H1 (cell line): ENCODE measurements around the gene ANGPTL4. TPM values are rescaled to one million over a fixed set of nuclear protein-coding genes. Genes with fewer than 3 reads are reported as not detected.

Experiments used
- CTCF ChIA-PET: fragments of 300-600 bp; sonication (Branson Sonifier 250); formaldehyde crosslinking; loops from one replicate; lab custom pipeline; 2021; ENCODE audit not compliant: partially characterized antibody; lab: Charles Lee
- POLR2A ChIA-PET: fragments of 300-600 bp; sonication (Branson Sonifier 250); formaldehyde crosslinking; loops from one replicate; lab custom pipeline; 2021; ENCODE audit warnings: inconsistent platforms; ENCODE audit not compliant: partially characterized antibody; lab: Charles Lee
- DNase-seq, 2 experiments: peaks; one replicate each; pipeline versions ENCODE4 v3.0.0 to v3.0.0-alpha.2; 2010 to 2022; ENCODE audit warnings: low spot score in 2 of 2, low read depth in 1 of 2, mixed read lengths in 1 of 2
- FAIRE-seq: peaks from 2 replicates; lab custom pipeline; 2011; peaks lifted over from hg19 to GRCh38; lab: Jason Lieb, UNC
- H2AFZ ChIP-seq: 2 replicates; pipeline ENCODE4 v1.8.1; 2012; ENCODE audit warnings: low read length, inconsistent platforms
- H2AK5ac ChIP-seq: 2 replicates; pipeline ENCODE4 v1.6.1; 2013; ENCODE audit warnings: low read depth, low read length
- H2BK120ac ChIP-seq: replicated peaks from 2 replicates; pipeline ENCODE3; 2013; ENCODE audit warnings: low read depth, low read length, inconsistent platforms
- H2BK12ac ChIP-seq: 2 replicates; pipeline ENCODE4 v1.6.1; 2013; ENCODE audit warnings: low read depth, low read length
- H2BK15ac ChIP-seq: 2 replicates; pipeline ENCODE4 v1.6.1; 2013; ENCODE audit warnings: low read length
- H2BK20ac ChIP-seq: 2 replicates; pipeline ENCODE4 v1.6.1; 2013; ENCODE audit warnings: low read length
- H2BK5ac ChIP-seq: 2 replicates; pipeline ENCODE4 v1.6.1; 2013; ENCODE audit warnings: low read depth, low read length
- H3K14ac ChIP-seq: 2 replicates; pipeline ENCODE4 v1.6.1; 2013; ENCODE audit warnings: inconsistent platforms; ENCODE audit not compliant: insufficient read length
- H3K18ac ChIP-seq: 2 replicates; pipeline ENCODE4 v1.6.1; 2013; ENCODE audit warnings: low read length; ENCODE audit errors: extremely low read depth
- H3K23ac ChIP-seq: 2 replicates; pipeline ENCODE4 v1.6.1; 2013; ENCODE audit warnings: inconsistent platforms; ENCODE audit not compliant: insufficient read length
- H3K23me2 ChIP-seq: 2 replicates; pipeline ENCODE4 v1.6.1; 2013; ENCODE audit warnings: low read depth, low read length
- H3K27ac ChIP-seq: 2 replicates; pipeline ENCODE4 v1.6.1; 2011; ENCODE audit warnings: low read depth, low read length, inconsistent platforms
- H3K27me3 ChIP-seq, 4 experiments: replicated peaks in 1 of 4; 1 replicate in 1 of 4; 2 replicates in 3 of 4; pipeline versions ENCODE4 v1.6.1 to v1.8.1; 2011 to 2013; ENCODE audit warnings: low read length in 3 of 4, mild to moderate bottlenecking in 3 of 4, inconsistent platforms in 2 of 4, mixed read lengths in 2 of 4, moderate library complexity in 1 of 4; ENCODE audit not compliant: control insufficient read depth in 3 of 4, insufficient read depth in 3 of 4; ENCODE audit errors: extremely low read depth in 1 of 4
- H3K36me3 ChIP-seq, 4 experiments: 2 replicates each; pipeline versions ENCODE4 v1.6.1 to v1.8.1; 2011 to 2013; ENCODE audit warnings: mild to moderate bottlenecking in 4 of 4, low read length in 3 of 4, moderate library complexity in 2 of 4, control low read depth in 1 of 4, inconsistent platforms in 1 of 4; ENCODE audit not compliant: insufficient read depth in 4 of 4, control insufficient read depth in 2 of 4
- H3K4ac ChIP-seq: replicated peaks from 2 replicates; pipeline ENCODE3; 2013; ENCODE audit warnings: low read length, low read depth, mixed read lengths, inconsistent platforms; ENCODE audit not compliant: insufficient read length
- H3K4me1 ChIP-seq, 4 experiments: replicated peaks in 1 of 4; 1 replicate in 1 of 4; 2 replicates in 3 of 4; pipeline versions ENCODE4 v1.6.1 to v1.8.1; 2011 to 2013; ENCODE audit warnings: low read length in 3 of 4, inconsistent platforms in 2 of 4, mixed read lengths in 1 of 4; ENCODE audit not compliant: insufficient read depth in 4 of 4, control insufficient read depth in 3 of 4
- H3K4me2 ChIP-seq, 2 experiments: 2 replicates each; pipeline versions ENCODE4 v1.6.1 to v1.8.1; 2011 to 2013; ENCODE audit warnings: low read depth in 2 of 2, low read length in 2 of 2, control low read depth in 1 of 2, inconsistent platforms in 1 of 2, mild to moderate bottlenecking in 1 of 2; ENCODE audit not compliant: insufficient read depth in 1 of 2
- H3K4me3 ChIP-seq, 4 experiments: fragments of 200-600, 300-600 bp in 1 of 4; sonication (generic), shearing (Covaris generic), sonication (Bioruptor Twin) in 1 of 4; 2 replicates each; pipeline versions ENCODE4 v1.5.1 to v1.8.1; 2011 to 2016; ENCODE audit warnings: low read length in 4 of 4, low read depth in 3 of 4, control low read depth in 2 of 4, inconsistent platforms in 2 of 4, mild to moderate bottlenecking in 2 of 4, mixed read lengths in 1 of 4, moderate library complexity in 1 of 4; ENCODE audit not compliant: insufficient read depth in 2 of 4; ENCODE audit errors: extremely low read depth in 1 of 4
- H3K56ac ChIP-seq: replicated peaks from 2 replicates; pipeline ENCODE3; 2013; ENCODE audit warnings: low read depth, mild to moderate bottlenecking, mixed read lengths, low read length, inconsistent platforms; ENCODE audit not compliant: insufficient read length
- H3K79me1 ChIP-seq: 2 replicates; pipeline ENCODE4 v1.6.1; 2013; ENCODE audit warnings: low read depth, low read length, control low read depth
- H3K79me2 ChIP-seq, 2 experiments: 2 replicates each; pipeline versions ENCODE4 v1.6.1 to v1.8.1; 2012 to 2013; ENCODE audit warnings: low read length in 2 of 2, mild to moderate bottlenecking in 2 of 2, inconsistent platforms in 1 of 2; ENCODE audit not compliant: insufficient read depth in 2 of 2, control insufficient read depth in 1 of 2
- H3K9ac ChIP-seq, 4 experiments: replicated peaks in 1 of 4; 1 replicate in 1 of 4; 2 replicates in 3 of 4; pipeline versions ENCODE4 v1.6.1 to v1.8.1; 2011 to 2013; ENCODE audit warnings: low read depth in 3 of 4, low read length in 3 of 4, control low read depth in 2 of 4, mild to moderate bottlenecking in 2 of 4, moderate library complexity in 2 of 4, inconsistent platforms in 1 of 4; ENCODE audit errors: extremely low read depth in 1 of 4
- H3K9me3 ChIP-seq, 2 experiments: 2 replicates each; pipeline versions ENCODE4 v1.6.1 to v1.8.1; 2012 to 2013; ENCODE audit warnings: mild to moderate bottlenecking in 2 of 2, moderate library complexity in 2 of 2, control low read depth in 1 of 2, inconsistent platforms in 1 of 2, low read depth in 1 of 2, low read length in 1 of 2, mixed read lengths in 1 of 2; ENCODE audit not compliant: insufficient read depth in 2 of 2
- H4K20me1 ChIP-seq, 2 experiments: replicated peaks in 1 of 2; 2 replicates each; pipeline versions ENCODE3 to v1.8.1; 2011 to 2013; ENCODE audit warnings: inconsistent platforms in 2 of 2, low read length in 2 of 2, mild to moderate bottlenecking in 1 of 2; ENCODE audit not compliant: insufficient read depth in 2 of 2, control insufficient read depth in 1 of 2
- H4K5ac ChIP-seq: 2 replicates; pipeline ENCODE4 v1.6.1; 2013; ENCODE audit warnings: low read length, low read depth, mixed read lengths, inconsistent platforms; ENCODE audit not compliant: insufficient read length
- H4K8ac ChIP-seq: 2 replicates; pipeline ENCODE4 v1.8.0; 2013; ENCODE audit warnings: mild to moderate bottlenecking, moderate library complexity, low read length, inconsistent platforms; ENCODE audit not compliant: insufficient read depth; ENCODE audit errors: extremely low read depth
- H4K91ac ChIP-seq: replicated peaks from 2 replicates; pipeline ENCODE3; 2013; ENCODE audit warnings: low read length, mixed read lengths, inconsistent platforms; ENCODE audit not compliant: insufficient read length
- CHD2 ChIP-seq: IDR thresholded peaks from 2 replicates; pipeline ENCODE4 v1.6.1; 2012; ENCODE audit warnings: low read length, improper control_type of control experiment
- HDAC6 ChIP-seq: IDR thresholded peaks from one replicate; pipeline ENCODE4 v1.7.1; 2012; ENCODE audit warnings: low read depth, mild to moderate bottlenecking, inconsistent platforms, low read length, moderate library complexity
- KDM1A ChIP-seq: fragments of 200-600, 300-600 bp; sonication (generic); IDR thresholded peaks from 2 replicates; pipeline ENCODE4 v1.7.1; 2016; ENCODE audit warnings: mild to moderate bottlenecking, low read length, borderline replicate concordance
- RFX5 ChIP-seq: IDR thresholded peaks from 2 replicates; pipeline ENCODE4 v1.6.1; 2011; ENCODE audit warnings: low read depth, low read length, improper control_type of control experiment, borderline replicate concordance
- RXRA ChIP-seq: IDR thresholded peaks from 2 replicates; pipeline ENCODE4 v1.6.1; 2011; ENCODE audit warnings: low read depth, mild to moderate bottlenecking, low read length, moderate library complexity; ENCODE audit not compliant: insufficient read depth
- SIN3A ChIP-seq, 2 experiments: IDR thresholded peaks in 1 of 2; conservative IDR thresholded peaks in 1 of 2; 2 replicates each; pipeline ENCODE4 v1.6.1; 2011 to 2012; ENCODE audit warnings: low read length in 2 of 2, improper control_type of control experiment in 1 of 2, low read depth in 1 of 2, mild to moderate bottlenecking in 1 of 2
- SP2 ChIP-seq: IDR thresholded peaks from 2 replicates; pipeline ENCODE4 v1.6.1; 2012; ENCODE audit warnings: mild to moderate bottlenecking, low read length, inconsistent platforms
- WGBS, 2 experiments: shearing (Covaris generic) in 1 of 2; methylation state at CpG; one replicate each; pipeline versions ENCODE4 v1.1.6 to v1.1.7; 2013 to 2015; ENCODE audit warnings: low lambda C conversion rate in 2 of 2, mixed read lengths in 2 of 2, inconsistent platforms in 1 of 2, low coverage in 1 of 2, missing lambda C conversion rate in 1 of 2; ENCODE audit not compliant: insufficient replicate concordance in 2 of 2, insufficient coverage in 1 of 2, insufficient read length in 1 of 2; ENCODE audit errors: extremely low coverage in 1 of 2, missing lambda C conversion rate in 1 of 2; 5-methylcytosine and 5-hydroxymethylcytosine counted together
- polyA plus RNA-seq, 7 experiments: library from polyadenylated mRNA; depleted of rRNA in 3 of 7; stranded (reverse) in 5 of 7; unstranded in 2 of 7; fragments of >200 nt in 5 of 7; fragments of 200-250 nt in 2 of 7; gene quantifications; 1 replicate in 5 of 7; 2 replicates in 1 of 7; 4 replicates in 1 of 7; pipeline versions ENCODE4 v1.2.1 to v1.2.3, GENCODE V29; 2011 to 2013; ENCODE audit warnings: missing spikeins in 2 of 7, mixed read lengths in 2 of 7
- total RNA-seq: library from RNA; stranded (reverse); fragmentation: NEBNext Ultra II Directional; extraction: Animal tissue kit (Norgen Biotek cat#: 25700); gene quantifications from 2 replicates; pipeline ENCODE4 v1.2.1, GENCODE V29; 2021
- TF ChIP-seq, protein P1 (sequence below): IDR thresholded peaks from 2 replicates; pipeline ENCODE4 v1.6.1; 2011; ENCODE audit warnings: low read length, improper control_type of control experiment
- TF ChIP-seq, protein P2 (sequence below): IDR thresholded peaks from 2 replicates; pipeline ENCODE4 v1.6.1; 2012; ENCODE audit warnings: inconsistent platforms

ANGPTL4 gene
- total and polyA plus RNA-seq, 2 of the 8 experiments (the other 6 are each of a cell fraction or from before 2014, with no cell fraction given) = 2.3 to 6.5 TPM

DNA sequence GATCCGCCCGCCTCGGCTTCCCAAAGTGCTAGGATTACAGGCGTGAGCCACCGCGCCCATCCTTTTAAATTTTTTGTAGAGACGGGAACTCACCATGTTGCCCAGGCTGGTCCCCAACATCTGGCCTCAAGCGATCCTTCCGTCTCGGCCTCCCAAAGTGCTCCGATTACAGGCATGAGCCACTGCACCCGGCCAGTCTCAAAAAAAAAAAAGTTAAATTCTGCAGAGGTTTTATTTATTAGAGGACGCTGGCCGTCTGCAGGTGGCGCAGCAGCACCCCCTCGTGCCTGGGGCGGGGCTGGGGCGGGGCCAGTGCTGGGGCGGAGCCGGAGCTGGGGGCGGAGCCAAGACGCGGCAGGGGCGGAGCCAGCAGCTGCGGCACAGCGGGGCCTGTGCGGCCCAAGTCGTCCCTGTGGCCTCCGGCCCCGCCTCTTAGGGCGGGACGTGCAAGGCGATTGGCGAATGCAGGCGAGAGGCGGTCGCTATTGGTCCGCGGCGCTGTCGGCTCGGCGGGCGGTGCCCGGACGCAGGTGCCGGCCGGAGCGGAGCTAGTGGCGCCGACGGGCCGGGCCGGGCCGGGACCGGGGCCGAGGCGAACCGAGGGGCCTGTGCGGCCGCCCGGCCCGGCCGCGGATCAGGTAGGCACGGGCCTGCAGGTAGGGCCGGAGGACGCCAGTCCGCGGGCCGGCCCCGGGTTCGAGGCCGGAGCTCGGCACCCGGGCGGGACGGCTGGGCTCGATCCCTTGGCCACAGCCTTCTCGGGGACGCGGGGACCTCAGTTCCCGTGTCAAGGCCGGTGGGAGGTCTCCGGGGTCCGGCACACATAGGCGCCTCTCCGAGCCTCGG is 49.1 kb downstream of the ANGPTL4 start, which contains the start of gene MARCHF2:
Gene MARCHF2 (plus strand): TSS at position 523 of the 846 bp plus-strand sequence. CDS start 8,536 bp downstream, outside the sequence.
- Histone ChIP-seq H3K79me2 (no peaks in the 10 kb centered on the region), H2BK5ac (no peak within 1 kb of the TSS), H2AK5ac (no peak within 1 kb of the TSS), H3K56ac (no peak within 1 kb of the TSS), H3K27ac (no peak within 1 kb of the TSS), H3K18ac (no peak within 1 kb of the TSS), H3K23ac (no peak within 1 kb of the TSS), H3K27me3 (no peaks in the 10 kb centered on the region), H3K4me2 (peak within 1 kb of the TSS; percentile 81 to 89), H4K20me1 (no peaks in the 10 kb centered on the region), H4K8ac (peak within 1 kb of the TSS; percentile 53; the same call in 1 of the 2 replicates), H2BK20ac (no peak within 1 kb of the TSS), H3K36me3 (no peaks in the 10 kb centered on the region), H2BK12ac (no peak within 1 kb of the TSS), H3K4me1 (peaks cover 0 to 3% (median under 1%) of the 10 kb centered on the region in 4 experiments; a peak in 3 of 7 replicates), H2AFZ (peak within 1 kb of the TSS; percentile 71; the same call in 1 of the 2 replicates), H2BK15ac (no peak within 1 kb of the TSS), H3K9ac (peak within 1 kb of the TSS in 2 of 4 experiments; percentile 4 to 45; a peak in 2 of 7 replicates), H4K5ac (no peak within 1 kb of the TSS), H2BK120ac (no peak within 1 kb of the TSS), H3K79me1 (no peaks in the 10 kb centered on the region), H3K9me3 (no peaks in the 10 kb centered on the region), H3K4me3 (peak within 1 kb of the TSS; percentile 65 to 83 (median 68)), H3K4ac (no peak within 1 kb of the TSS), H3K14ac (no peak within 1 kb of the TSS), H4K91ac (no peak within 1 kb of the TSS), H3K23me2 (peaks cover 5% of the 10 kb centered on the region; the same call in 1 of the 2 replicates)
- FAIRE-seq = no peak
- ChIA-PET CTCF (interaction anchor here (0.6 to 3.0 kb wide), 13 partner anchors 12 to 190 kb away, joined by 3 to 24 read pairs (median 5); no protein-coding TSS in a partner anchor), POLR2A (interaction anchor here (0.6 to 3.6 kb wide), 8 partner anchors 21 to 97 kb away, joined by 3 to 19 read pairs (median 4); partner anchors contain the start of genes HNRNPM, NDUFA7 and RPS28)
- peak; percentile 96 for DNase-seq
- WGBS, 2 experiments = 19% methylated on average over 39 of the region's 89 CpGs; no CpG with 5 or more reads in 1 of the 2 experiments
- no peak for TF ChIP-seq HDAC6
- TF ChIP-seq CHD2 = peak; percentile 86
- TF ChIP-seq, protein P1, sequence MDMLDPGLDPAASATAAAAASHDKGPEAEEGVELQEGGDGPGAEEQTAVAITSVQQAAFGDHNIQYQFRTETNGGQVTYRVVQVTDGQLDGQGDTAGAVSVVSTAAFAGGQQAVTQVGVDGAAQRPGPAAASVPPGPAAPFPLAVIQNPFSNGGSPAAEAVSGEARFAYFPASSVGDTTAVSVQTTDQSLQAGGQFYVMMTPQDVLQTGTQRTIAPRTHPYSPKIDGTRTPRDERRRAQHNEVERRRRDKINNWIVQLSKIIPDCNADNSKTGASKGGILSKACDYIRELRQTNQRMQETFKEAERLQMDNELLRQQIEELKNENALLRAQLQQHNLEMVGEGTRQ = no peak
- TF ChIP-seq, protein P2, sequence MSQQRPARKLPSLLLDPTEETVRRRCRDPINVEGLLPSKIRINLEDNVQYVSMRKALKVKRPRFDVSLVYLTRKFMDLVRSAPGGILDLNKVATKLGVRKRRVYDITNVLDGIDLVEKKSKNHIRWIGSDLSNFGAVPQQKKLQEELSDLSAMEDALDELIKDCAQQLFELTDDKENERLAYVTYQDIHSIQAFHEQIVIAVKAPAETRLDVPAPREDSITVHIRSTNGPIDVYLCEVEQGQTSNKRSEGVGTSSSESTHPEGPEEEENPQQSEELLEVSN = no peak
- no peak for TF ChIP-seq KDM1A
- peak; percentile 64 for TF ChIP-seq SP2
- TF ChIP-seq RFX5 = no peak
- TF ChIP-seq RXRA = no peak
- TF ChIP-seq SIN3A (conservative IDR thresholded peaks at IDR 0.05 in 1 of 2, IDR thresholded peaks at IDR 0.05 in 1 of 2; ENCODE audit: low read depth in 1 of 2, low read length in 2 of 2) = no peak
